GM19193 (cell line): ENCODE results near the gene NPIPB2.
"Not testable (repeated sequence)": the region's sequence is repeated elsewhere in the genome, so short reads cannot be mapped to it uniquely, and the experiment has no call there.

Source experiments
- POLR2A ChIP-seq: IDR thresholded peaks from 4 replicates; pipeline ENCODE4 v1.6.1; 2011; ENCODE audit not compliant: insufficient read depth, insufficient read length; ENCODE audit errors: extremely low read depth

NPIPB2 gene

GRCh38 chr16:11941945-11942344 lies at the start of gene NPIPB2:
Gene NPIPB2 (minus strand): TSS chr16:11942045. CDS start chr16:11942045, 0 bp downstream.
- TF ChIP-seq POLR2A, result not testable (repeated sequence)

GRCh38 chr16:11990702-11991390 lies 49.0 kb upstream of the NPIPB2 start:
- TF ChIP-seq POLR2A, result no peak

GRCh38 chr16:11988258-11988978 lies 46.6 kb upstream of the NPIPB2 start:
- TF ChIP-seq POLR2A, result no peak

- TF ChIP-seq POLR2A, result no peak
Observed at GRCh38 chr16:11986521-11987057, 44.7 kb upstream of the NPIPB2 start.

GRCh38 chr16:11985250-11985649 lies 43.4 kb upstream of the NPIPB2 start:
- no peak for TF ChIP-seq POLR2A

- TF ChIP-seq POLR2A, result no peak
Observed at GRCh38 chr16:11980136-11980844, 38.4 kb upstream of the NPIPB2 start.

- TF ChIP-seq POLR2A, result no peak
Observed at GRCh38 chr16:11979013-11979672, 37.3 kb upstream of the NPIPB2 start.

- TF ChIP-seq POLR2A, result no peak
Observed at GRCh38 chr16:11978080-11978479, 36.2 kb upstream of the NPIPB2 start.

- no peak for TF ChIP-seq POLR2A
Observed at GRCh38 chr16:11977376-11978041, 35.7 kb upstream of the NPIPB2 start.

GRCh38 chr16:11976850-11977375 lies 35.1 kb upstream of the NPIPB2 start:
- no peak for TF ChIP-seq POLR2A

- TF ChIP-seq POLR2A, result no peak
Observed at GRCh38 chr16:11973070-11973469, 31.2 kb upstream of the NPIPB2 start.

- no peak for TF ChIP-seq POLR2A
Observed at GRCh38 chr16:11972128-11972527, 30.3 kb upstream of the NPIPB2 start.

GRCh38 chr16:11968577-11968976 lies 26.7 kb upstream of the NPIPB2 start:
- TF ChIP-seq POLR2A, result no peak

GRCh38 chr16:11967195-11967911 lies 25.5 kb upstream of the NPIPB2 start:
- TF ChIP-seq POLR2A, result no peak

- TF ChIP-seq POLR2A, result peak; percentile 49
Observed at GRCh38 chr16:11966173-11966572, 24.3 kb upstream of the NPIPB2 start.
